OCI-LY1 (cell line): ENCODE measurements around the gene COQ6.

ENCODE experiments used
- H2AFZ ChIP-seq: fragments of 200-600 bp; sonication (generic), shearing (Covaris generic); 2 replicates; pipeline ENCODE4 v1.6.0; 2014; ENCODE audit warnings: antibody characterized with exemption, mild to moderate bottlenecking, low read length
- H3F3A ChIP-seq: fragments of 200-600 bp; sonication (generic), shearing (Covaris generic); 2 replicates; pipeline ENCODE4 v1.6.0; 2014; ENCODE audit warnings: mild to moderate bottlenecking, antibody characterized with exemption, low read length, moderate library complexity; ENCODE audit not compliant: insufficient read depth
- H3K27ac ChIP-seq: fragments of 200-600 bp; sonication (generic); 2 replicates; pipeline ENCODE4 v1.5.1; 2014; ENCODE audit warnings: low read length, mixed run types, mild to moderate bottlenecking, low read depth; ENCODE audit not compliant: poor library complexity, severe bottlenecking
- H3K27me3 ChIP-seq: fragments of 200-600 bp; sonication (generic); 2 replicates; pipeline ENCODE4 v1.6.0; 2014; ENCODE audit warnings: antibody characterized with exemption, mild to moderate bottlenecking, low read length, moderate library complexity; ENCODE audit not compliant: insufficient read depth
- H3K36me3 ChIP-seq: fragments of 200-600 bp; sonication (generic); 2 replicates; pipeline ENCODE4 v1.6.1; 2014; ENCODE audit warnings: mild to moderate bottlenecking, antibody characterized with exemption, low read length, moderate library complexity, mixed read lengths; ENCODE audit not compliant: insufficient read depth
- H3K4me1 ChIP-seq: fragments of 200-600 bp; sonication (generic); 2 replicates; pipeline ENCODE4 v1.5.1; 2014; ENCODE audit warnings: mild to moderate bottlenecking, low read length, moderate library complexity; ENCODE audit not compliant: insufficient read depth, severe bottlenecking
- H3K4me2 ChIP-seq: fragments of 200-600 bp; sonication (generic), shearing (Covaris generic); 2 replicates; pipeline ENCODE4 v1.6.1; 2014; ENCODE audit warnings: low read length
- H3K4me3 ChIP-seq: fragments of 200-600 bp; sonication (generic); 2 replicates; pipeline ENCODE4 v1.5.1; 2014; ENCODE audit warnings: low read length, low read depth, mild to moderate bottlenecking, mixed read lengths; ENCODE audit not compliant: poor library complexity, severe bottlenecking
- H3K79me2 ChIP-seq: fragments of 200-600 bp; shearing (Covaris generic); 2 replicates; pipeline ENCODE4 v1.6.1; 2016; ENCODE audit warnings: mixed run types, low read length, mixed read lengths; ENCODE audit not compliant: insufficient read depth
- H3K9ac ChIP-seq: fragments of 200-600 bp; sonication (generic), shearing (Covaris generic); 2 replicates; pipeline ENCODE4 v1.6.1; 2014; ENCODE audit warnings: mild to moderate bottlenecking, low read length, mixed read lengths
- H3K9me2 ChIP-seq: fragments of 200-600 bp; sonication (generic), shearing (Covaris generic); 2 replicates; pipeline ENCODE4 v1.6.1; 2014; ENCODE audit warnings: low read depth, mild to moderate bottlenecking, low read length, mixed read lengths
- H3K9me3 ChIP-seq: fragments of 200-600 bp; shearing (Covaris generic); 2 replicates; pipeline ENCODE4 v1.6.1; 2014; ENCODE audit warnings: low read length, mixed read lengths
- H4K20me1 ChIP-seq: fragments of 200-600 bp; sonication (generic), shearing (Covaris generic); 2 replicates; pipeline ENCODE4 v1.6.0; 2016; ENCODE audit warnings: mild to moderate bottlenecking, low read length; ENCODE audit not compliant: insufficient read depth
- EZH2 ChIP-seq: fragments of 200-600 bp; sonication (generic), shearing (Covaris generic); IDR thresholded peaks from 2 replicates; pipeline ENCODE4 v1.8.0; 2017; ENCODE audit warnings: borderline replicate concordance, mixed run types, mild to moderate bottlenecking, antibody characterized with exemption, low read length, moderate library complexity, mixed read lengths
- TF ChIP-seq, protein P1 (sequence below): fragments of 200-600 bp; sonication (generic), shearing (Covaris generic); IDR thresholded peaks from 2 replicates; pipeline ENCODE4 v1.5.1; 2017; ENCODE audit warnings: mild to moderate bottlenecking, antibody characterized with exemption, low read length, moderate library complexity, mixed read lengths

Gene COQ6

DNA sequence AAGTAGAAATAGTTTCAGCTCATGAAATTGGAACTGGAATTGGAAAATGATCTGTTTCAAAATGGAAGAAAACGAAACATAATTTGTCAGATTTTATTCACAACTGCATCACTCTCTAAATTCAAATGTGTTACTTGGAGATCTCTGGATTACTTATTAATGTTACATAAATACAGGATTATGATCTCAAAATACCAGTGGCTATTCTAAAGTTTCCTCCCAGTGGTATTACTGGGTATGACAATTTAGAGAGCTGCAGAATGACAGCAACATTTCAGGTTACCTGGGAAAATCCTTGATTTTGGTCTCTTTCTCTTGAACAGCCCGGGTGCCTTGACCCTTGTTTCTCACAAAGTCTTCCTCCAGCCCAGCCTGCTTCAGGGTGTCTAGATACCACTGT lies 14.4 kb upstream of the COQ6 start:
- Histone ChIP-seq H3K9me2 (no peaks in the 10 kb centered on the region), H3K4me2 (no peak overlapping the region), H3K9ac (no peak overlapping the region), H3K27me3 (no peaks in the 10 kb centered on the region), H3K4me3 (no peak overlapping the region), H3K4me1 (no peaks in the 10 kb centered on the region), H2AFZ (no peak overlapping the region), H3K27ac (no peak overlapping the region), H4K20me1 (no peaks in the 10 kb centered on the region), H3F3A (no peaks in the 10 kb centered on the region), H3K79me2 (no peaks in the 10 kb centered on the region), H3K36me3 (peaks cover 36% of the 10 kb centered on the region; the same call in 1 of the 2 replicates), H3K9me3 (no peaks in the 10 kb centered on the region)
- no peak for TF ChIP-seq EZH2
- TF ChIP-seq, protein P1, sequence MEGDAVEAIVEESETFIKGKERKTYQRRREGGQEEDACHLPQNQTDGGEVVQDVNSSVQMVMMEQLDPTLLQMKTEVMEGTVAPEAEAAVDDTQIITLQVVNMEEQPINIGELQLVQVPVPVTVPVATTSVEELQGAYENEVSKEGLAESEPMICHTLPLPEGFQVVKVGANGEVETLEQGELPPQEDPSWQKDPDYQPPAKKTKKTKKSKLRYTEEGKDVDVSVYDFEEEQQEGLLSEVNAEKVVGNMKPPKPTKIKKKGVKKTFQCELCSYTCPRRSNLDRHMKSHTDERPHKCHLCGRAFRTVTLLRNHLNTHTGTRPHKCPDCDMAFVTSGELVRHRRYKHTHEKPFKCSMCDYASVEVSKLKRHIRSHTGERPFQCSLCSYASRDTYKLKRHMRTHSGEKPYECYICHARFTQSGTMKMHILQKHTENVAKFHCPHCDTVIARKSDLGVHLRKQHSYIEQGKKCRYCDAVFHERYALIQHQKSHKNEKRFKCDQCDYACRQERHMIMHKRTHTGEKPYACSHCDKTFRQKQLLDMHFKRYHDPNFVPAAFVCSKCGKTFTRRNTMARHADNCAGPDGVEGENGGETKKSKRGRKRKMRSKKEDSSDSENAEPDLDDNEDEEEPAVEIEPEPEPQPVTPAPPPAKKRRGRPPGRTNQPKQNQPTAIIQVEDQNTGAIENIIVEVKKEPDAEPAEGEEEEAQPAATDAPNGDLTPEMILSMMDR = peak; percentile 44

DNA sequence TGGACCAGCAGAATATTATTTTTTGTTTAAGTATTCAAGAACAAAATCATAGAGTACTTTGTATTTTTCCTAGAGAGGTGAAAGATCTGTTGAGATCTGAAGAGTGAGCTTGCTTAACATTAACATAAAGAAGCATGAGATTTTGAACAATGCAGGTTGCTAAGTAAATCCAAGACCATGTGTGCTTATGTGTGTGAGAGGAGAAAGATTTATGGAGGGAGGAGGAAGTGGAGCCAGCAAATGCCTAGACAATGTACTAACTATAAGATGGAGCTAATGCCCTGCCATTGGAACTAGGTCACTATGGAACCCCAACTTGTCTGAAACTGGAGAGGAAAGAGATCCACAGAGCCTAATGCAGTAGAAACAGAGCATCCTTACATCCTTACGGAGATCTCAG lies 13.6 kb upstream of the COQ6 start:
- H3K36me3 ChIP-seq = peaks cover 27% of the 10 kb centered on the region; the same call in 1 of the 2 replicates
- H3K27me3 ChIP-seq = no peaks in the 10 kb centered on the region
- H3K79me2 ChIP-seq = no peaks in the 10 kb centered on the region
- H3F3A ChIP-seq = no peaks in the 10 kb centered on the region
- no peaks in the 10 kb centered on the region for H4K20me1 ChIP-seq
- H3K9me2 ChIP-seq = no peaks in the 10 kb centered on the region
- H3K9me3 ChIP-seq = no peaks in the 10 kb centered on the region
- no peak overlapping the region for H3K4me2 ChIP-seq
- H3K27ac ChIP-seq = no peak overlapping the region
- no peak overlapping the region for H2AFZ ChIP-seq
- no peak overlapping the region for H3K4me3 ChIP-seq
- H3K4me1 ChIP-seq = no peaks in the 10 kb centered on the region
- TF ChIP-seq, protein P1 = no peak
- no peak for TF ChIP-seq EZH2
- no peak overlapping the region for H3K9ac ChIP-seq

DNA sequence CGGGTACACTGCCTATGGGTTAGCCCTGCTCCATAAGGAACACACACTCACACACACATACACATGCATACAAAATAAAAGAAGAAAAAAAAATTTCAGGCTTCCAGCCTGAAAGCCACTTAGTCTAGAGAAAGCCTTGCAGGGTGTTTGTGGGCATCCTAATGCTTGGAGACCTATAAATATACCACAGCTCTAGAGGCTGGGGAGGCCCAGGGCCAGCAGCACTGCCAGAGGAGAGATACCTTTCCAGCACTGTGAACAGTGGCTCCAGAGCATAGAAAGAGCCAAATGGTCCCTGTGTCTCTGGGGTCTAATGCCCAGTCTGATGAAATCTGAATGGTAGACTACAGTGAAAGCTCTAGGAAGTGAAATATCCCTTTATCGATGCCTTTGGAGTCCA lies 13.1 kb upstream of the COQ6 start:
- Histone ChIP-seq H3K36me3 (peaks cover 23% of the 10 kb centered on the region; the same call in 1 of the 2 replicates), H3F3A (no peaks in the 10 kb centered on the region), H3K9ac (no peak overlapping the region), H3K4me3 (no peak overlapping the region), H3K4me2 (no peak overlapping the region), H3K4me1 (no peaks in the 10 kb centered on the region), H3K27ac (no peak overlapping the region), H3K79me2 (no peaks in the 10 kb centered on the region), H3K9me2 (no peaks in the 10 kb centered on the region), H4K20me1 (no peaks in the 10 kb centered on the region), H3K27me3 (no peaks in the 10 kb centered on the region), H3K9me3 (no peaks in the 10 kb centered on the region), H2AFZ (no peak overlapping the region)
- no peak for TF ChIP-seq EZH2
- TF ChIP-seq, protein P1 = no peak
